CD14-positive monocyte (primary cell): ENCODE data around the gene TRIM61. TPM values are rescaled to one million over a fixed set of nuclear protein-coding genes. Genes with fewer than 3 reads are reported as not detected.
"Not testable (repeated sequence)": the region's sequence is repeated elsewhere in the genome, so short reads cannot be mapped to it uniquely, and the experiment has no call there.

Source experiments
- DNase-seq, 3 donors: peaks; one replicate each; pipeline ENCODE4 v3.0.0-alpha.2; 2011 to 2022
- H2AFZ ChIP-seq: 2 replicates; pipeline ENCODE4 v1.6.0; 2012; ENCODE audit warnings: mild to moderate bottlenecking, low read depth, low read length, inconsistent platforms; ENCODE audit not compliant: insufficient read depth, poor library complexity, severe bottlenecking
- H3K27ac ChIP-seq, 2 donors: 1 replicate in 1 of 2; 2 replicates in 1 of 2; pipeline ENCODE4 v1.5.1; 2012 to 2013; ENCODE audit warnings: low read length in 2 of 2, control low read depth in 1 of 2, inconsistent platforms in 1 of 2, low read depth in 1 of 2, mild to moderate bottlenecking in 1 of 2
- H3K27me3 ChIP-seq, 2 donors: one replicate each; pipeline versions ENCODE4 v1.6.0 to v1.6.1; 2011 to 2013; ENCODE audit warnings: low read length in 2 of 2; ENCODE audit not compliant: control insufficient read depth in 2 of 2, insufficient read depth in 2 of 2
- H3K36me3 ChIP-seq, 2 donors: replicated peaks in 1 of 2; 1 replicate in 1 of 2; 2 replicates in 1 of 2; pipeline versions ENCODE4 v1.5.1 to v1.6.1; 2012 to 2013; ENCODE audit warnings: low read length in 2 of 2, control low read depth in 1 of 2, inconsistent platforms in 1 of 2, mild to moderate bottlenecking in 1 of 2; ENCODE audit not compliant: insufficient read depth in 2 of 2, control insufficient read depth in 1 of 2
- H3K4me1 ChIP-seq, 2 donors: 1 replicate in 1 of 2; 2 replicates in 1 of 2; pipeline versions ENCODE4 v1.5.1 to v1.6.1; 2012 to 2013; ENCODE audit warnings: low read length in 2 of 2, control low read depth in 1 of 2, inconsistent platforms in 1 of 2, mild to moderate bottlenecking in 1 of 2, moderate library complexity in 1 of 2; ENCODE audit not compliant: insufficient read depth in 2 of 2, control insufficient read depth in 1 of 2
- H3K4me2 ChIP-seq: replicated peaks from 2 replicates; pipeline ENCODE3; 2012; ENCODE audit warnings: low read length, moderate library complexity, mild to moderate bottlenecking; ENCODE audit not compliant: poor library complexity, severe bottlenecking; ENCODE audit errors: extremely low read depth
- H3K4me3 ChIP-seq, 3 experiments: fragments of 200-600 bp in 1 of 3; sonication (generic) in 1 of 3; replicated peaks in 1 of 3; 1 replicate in 2 of 3; 2 replicates in 1 of 3; pipeline ENCODE4 v1.5.1; 2011 to 2013; ENCODE audit warnings: low read length in 3 of 3, mild to moderate bottlenecking in 3 of 3, control low read depth in 2 of 3, low read depth in 2 of 3, inconsistent platforms in 1 of 3, moderate library complexity in 1 of 3
- H3K79me2 ChIP-seq: 2 replicates; pipeline ENCODE4 v1.6.0; 2012; ENCODE audit warnings: mild to moderate bottlenecking, control low read depth, inconsistent platforms, low read length, moderate library complexity; ENCODE audit not compliant: insufficient read depth
- H3K9ac ChIP-seq: 2 replicates; pipeline ENCODE4 v1.6.0; 2017; ENCODE audit warnings: low read length, mild to moderate bottlenecking; ENCODE audit not compliant: insufficient read depth, poor library complexity, severe bottlenecking
- H3K9me3 ChIP-seq, 2 donors: replicated peaks in 1 of 2; 1 replicate in 1 of 2; 2 replicates in 1 of 2; pipeline versions ENCODE4 v1.5.1 to v1.6.1; 2012 to 2013; ENCODE audit warnings: low read length in 2 of 2, control low read depth in 1 of 2; ENCODE audit not compliant: control insufficient read depth in 1 of 2, insufficient read depth in 1 of 2
- H4K20me1 ChIP-seq: 2 replicates; pipeline ENCODE4 v1.6.0; 2012; ENCODE audit warnings: mild to moderate bottlenecking, low read length, control low read depth, moderate library complexity; ENCODE audit not compliant: insufficient read depth
- H3K27ac Mint-ChIP-seq, 7 donors: one replicate each; pipeline ENCODE4 v1.8.0; 2020; ENCODE audit warnings: mild to moderate bottlenecking in 7 of 7, mixed read lengths in 7 of 7, moderate library complexity in 6 of 7, inconsistent platforms in 2 of 7
- H3K27me3 Mint-ChIP-seq, 3 donors: one replicate each; pipeline ENCODE4 v1.8.0; 2021 to 2022; ENCODE audit warnings: low read depth in 3 of 3, mild to moderate bottlenecking in 3 of 3, mixed read lengths in 3 of 3, moderate library complexity in 3 of 3, inconsistent platforms in 1 of 3
- H3K36me3 Mint-ChIP-seq, 2 donors: one replicate each; pipeline ENCODE4 v1.8.0; 2020; ENCODE audit warnings: mixed read lengths in 2 of 2, inconsistent platforms in 1 of 2, mild to moderate bottlenecking in 1 of 2
- H3K4me1 Mint-ChIP-seq: one replicate; pipeline ENCODE4 v1.8.0; 2020; ENCODE audit warnings: mild to moderate bottlenecking, mixed read lengths
- H3K4me3 Mint-ChIP-seq, 2 donors: one replicate each; pipeline ENCODE4 v1.8.0; 2020; ENCODE audit warnings: mild to moderate bottlenecking in 2 of 2, mixed read lengths in 2 of 2, moderate library complexity in 1 of 2
- H3K9me3 Mint-ChIP-seq, 7 donors: one replicate each; pipeline ENCODE4 v1.8.0; 2020 to 2022; ENCODE audit warnings: mixed read lengths in 7 of 7, mild to moderate bottlenecking in 6 of 7, moderate library complexity in 6 of 7, inconsistent platforms in 2 of 7
- CTCF ChIP-seq: fragments of 200-600 bp; IDR thresholded peaks from one replicate; pipeline ENCODE4 v1.8.0; 2022; ENCODE audit warnings: antibody characterized with exemption, mild to moderate bottlenecking
- WGBS: methylation state at CpG from one replicate; pipeline ENCODE4 v1.1.5; 2013; ENCODE audit warnings: missing lambda C conversion rate; ENCODE audit not compliant: insufficient coverage; 5-methylcytosine and 5-hydroxymethylcytosine counted together
- intact Hi-C, 2 donors: fragments of 100-400 bp; cut with micrococcal nuclease; formaldehyde crosslinking; loops; one replicate each; pipeline versions ENCODE4 v1.15.0 to v1.15.1; 2023
- polyA plus RNA-seq, 3 donors: library from polyadenylated mRNA; depleted of rRNA in 1 of 3; unstranded in 2 of 3; stranded (reverse) in 1 of 3; fragments of 300-500 nt in 2 of 3; fragments of >200 nt in 1 of 3; fragmentation: Illumina TruSeq in 2 of 3; gene quantifications; 1 replicate in 2 of 3; 2 replicates in 1 of 3; pipeline ENCODE4 v1.2.3, GENCODE V29; 2012 to 2021

The TRIM61 gene
- polyA plus RNA-seq, 3 donors = 0.04 TPM; not detected in 2

GRCh38 chr4:164959896-164960295 lies 17.6 kb downstream of the TRIM61 start:
- H3K27me3 ChIP-seq = no peaks in the 10 kb centered on the region
- no peak for TF ChIP-seq CTCF
- no peak overlapping the region for H3K4me3 Mint-ChIP-seq
- H3K36me3 Mint-ChIP-seq = no peaks in the 10 kb centered on the region
- H3K9me3 ChIP-seq = peaks cover 0 to 6% of the 10 kb centered on the region in 2 donors
- no CpG with 5 or more reads among the region's 2 CpGs for WGBS
- peaks cover 9 to 12% (median 12%) of the 10 kb centered on the region in 3 donors for H3K27me3 Mint-ChIP-seq
- H2AFZ ChIP-seq = no peak overlapping the region
- H3K9me3 Mint-ChIP-seq = peaks cover 3 to 18% (median 9%) of the 10 kb centered on the region in 7 donors
- peaks cover 10 to 11% of the 10 kb centered on the region in 2 donors for H3K4me1 ChIP-seq
- H4K20me1 ChIP-seq = no peaks in the 10 kb centered on the region
- no peaks in the 10 kb centered on the region for H3K79me2 ChIP-seq
- H3K4me1 Mint-ChIP-seq = peaks cover 11% of the 10 kb centered on the region
- no peak overlapping the region for H3K4me2 ChIP-seq
- no peak overlapping the region for H3K27ac Mint-ChIP-seq
- intact Hi-C loops = no loop called here
- H3K4me3 ChIP-seq = no peak overlapping the region
- no peaks in the 10 kb centered on the region for H3K36me3 ChIP-seq
- H3K9ac ChIP-seq = no peak overlapping the region
- DNase-seq = no peak
- no peak overlapping the region for H3K27ac ChIP-seq

GRCh38 chr4:164959421-164959820 lies 18.0 kb downstream of the TRIM61 start:
- H3K9me3 ChIP-seq, H4K20me1 ChIP-seq, H3K36me3 ChIP-seq, H3K4me3 ChIP-seq, H3K27ac Mint-ChIP-seq, H2AFZ ChIP-seq, H3K4me2 ChIP-seq, intact Hi-C loops, H3K79me2 ChIP-seq, H3K27me3 ChIP-seq, H3K36me3 Mint-ChIP-seq, DNase-seq, H3K27ac ChIP-seq, H3K4me3 Mint-ChIP-seq, H3K9ac ChIP-seq: not testable (repeated sequence)
- H3K4me1 ChIP-seq = peaks cover 10 to 11% of the 10 kb centered on the region in 2 donors
- WGBS = no CpG with 5 or more reads among the region's 3 CpGs
- Mint-ChIP-seq H3K9me3 (peaks cover 3 to 21% (median 9%) of the 10 kb centered on the region in 7 donors), H3K27me3 (peaks cover 9 to 12% (median 12%) of the 10 kb centered on the region in 3 donors), H3K4me1 (peaks cover 11% of the 10 kb centered on the region)
